Measurements from ENCODE around the gene HOXD8. TPM values are rescaled to one million over a fixed set of nuclear protein-coding genes. Genes with fewer than 3 reads are reported as not detected.

Gene HOXD8
- total RNA-seq, 1 donor from 2014 or later, result 18.9 TPM

DNA sequence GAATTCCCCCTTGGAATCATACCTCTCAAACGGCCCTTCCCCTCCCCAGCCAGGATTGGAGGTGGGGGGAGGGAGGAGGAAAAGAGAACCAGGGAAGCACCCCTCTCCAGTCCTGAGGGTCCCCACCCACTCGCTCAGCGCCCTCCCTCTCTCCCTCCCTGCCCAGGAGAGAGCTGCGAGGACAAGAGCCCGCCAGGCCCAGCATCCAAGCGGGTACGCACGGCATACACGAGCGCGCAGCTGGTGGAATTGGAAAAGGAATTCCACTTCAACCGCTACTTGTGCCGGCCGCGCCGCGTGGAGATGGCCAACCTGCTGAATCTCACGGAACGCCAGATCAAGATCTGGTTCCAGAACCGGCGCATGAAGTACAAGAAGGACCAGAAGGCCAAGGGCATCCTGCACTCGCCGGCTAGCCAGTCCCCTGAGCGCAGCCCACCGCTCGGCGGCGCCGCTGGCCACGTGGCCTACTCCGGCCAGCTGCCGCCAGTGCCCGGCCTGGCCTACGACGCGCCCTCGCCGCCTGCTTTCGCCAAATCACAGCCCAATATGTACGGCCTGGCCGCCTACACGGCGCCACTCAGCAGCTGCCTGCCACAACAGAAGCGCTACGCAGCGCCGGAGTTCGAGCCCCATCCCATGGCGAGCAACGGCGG lies 42.0 kb downstream of the HOXD8 start:
- no peak for DNase-seq (ENCODE audit: extremely low read depth, low read depth, low spot score)

GRCh38 chr2:176172007-176172894 lies 42.7 kb downstream of the HOXD8 start:
- no peak for DNase-seq (ENCODE audit: extremely low read depth, low read depth, low spot score)

DNA sequence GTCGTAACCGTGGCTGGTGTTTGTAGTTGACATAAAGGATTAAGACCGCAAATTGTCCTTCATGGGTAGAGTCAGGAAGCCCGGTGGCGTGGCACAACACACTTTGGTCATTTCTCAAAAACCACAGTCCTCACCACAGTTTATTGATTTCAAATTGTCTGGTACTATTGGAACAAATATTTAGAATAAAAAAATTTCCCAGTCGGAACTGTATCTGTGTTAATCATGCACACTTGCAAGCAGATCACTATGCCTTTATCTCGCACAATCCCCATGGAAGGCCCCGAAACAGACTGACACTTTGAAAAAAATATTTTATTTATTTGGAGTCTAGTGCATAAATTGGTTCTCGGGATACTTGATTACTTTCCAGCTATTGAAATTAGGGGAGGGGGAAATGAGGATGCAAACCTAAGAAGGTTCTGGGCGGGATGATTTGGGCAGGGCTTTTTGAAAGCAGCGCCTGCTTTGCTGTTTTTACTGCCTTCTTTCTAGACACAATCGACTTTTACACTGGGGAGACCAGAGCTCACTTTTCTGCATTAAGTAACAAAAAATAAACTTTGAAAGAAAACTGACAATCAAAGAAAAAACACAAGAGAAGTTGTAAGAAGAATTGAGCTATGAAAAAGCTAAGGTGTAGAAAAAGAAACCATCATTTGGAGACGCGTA lies 43.5 kb downstream of the HOXD8 start:
- no peak for DNase-seq (ENCODE audit: extremely low read depth, low read depth, low spot score)

- no peak for DNase-seq (ENCODE audit: extremely low read depth, low read depth, low spot score)
Observed at GRCh38 chr2:176173567-176174381, 44.3 kb downstream of the HOXD8 start.

- no peak for DNase-seq (ENCODE audit: extremely low read depth, low read depth, low spot score)
Observed at GRCh38 chr2:176174382-176174823, 44.9 kb downstream of the HOXD8 start.

DNA sequence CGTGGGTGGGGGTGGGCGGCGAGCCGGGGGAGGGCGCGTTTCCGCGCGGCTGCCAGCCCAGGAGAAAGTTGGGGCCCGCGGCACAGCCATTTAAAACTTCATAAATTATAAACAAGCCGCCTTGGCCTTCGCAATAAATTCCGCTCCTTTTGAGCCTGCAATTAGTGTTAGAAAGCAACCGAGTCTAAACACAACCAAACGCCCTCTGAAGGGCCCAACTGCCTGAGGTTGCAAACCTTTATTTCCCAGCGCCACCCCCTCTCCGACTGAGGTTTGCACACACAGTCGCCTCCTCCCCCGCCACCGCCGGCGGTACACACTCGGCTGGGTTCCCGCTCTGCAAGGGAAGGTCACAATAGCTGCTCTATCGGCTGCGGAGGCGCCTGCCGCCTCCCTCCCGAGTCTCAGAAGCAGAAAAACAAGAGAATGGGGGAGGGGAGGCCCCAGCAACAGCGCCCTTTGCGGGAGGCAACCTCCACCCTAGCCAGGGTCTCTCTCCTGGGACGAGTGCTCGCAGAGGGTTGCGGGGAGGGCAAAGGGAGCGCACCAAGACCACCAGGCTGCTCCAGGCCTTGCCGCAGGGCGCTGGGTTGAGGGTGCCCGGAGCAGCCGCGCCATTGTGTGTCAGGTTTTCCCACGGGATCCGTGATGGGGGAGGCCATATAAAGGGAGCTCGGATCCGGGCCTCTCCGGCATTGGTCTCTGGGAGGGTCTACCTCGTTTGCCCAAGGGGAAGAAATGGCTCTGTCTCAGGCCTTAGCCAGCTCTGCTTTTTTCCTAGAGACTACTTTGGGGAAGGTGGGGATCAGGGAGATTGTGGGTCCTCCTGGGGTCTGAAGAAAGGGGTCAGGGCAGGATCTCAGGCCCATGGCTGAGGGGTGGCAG lies 45.6 kb downstream of the HOXD8 start:
- no peak for DNase-seq (ENCODE audit: extremely low read depth, low read depth, low spot score)

- DNase-seq (ENCODE audit: extremely low read depth, low read depth, low spot score), result no peak
Observed at GRCh38 chr2:176175709-176176607, 46.5 kb downstream of the HOXD8 start.

DNA sequence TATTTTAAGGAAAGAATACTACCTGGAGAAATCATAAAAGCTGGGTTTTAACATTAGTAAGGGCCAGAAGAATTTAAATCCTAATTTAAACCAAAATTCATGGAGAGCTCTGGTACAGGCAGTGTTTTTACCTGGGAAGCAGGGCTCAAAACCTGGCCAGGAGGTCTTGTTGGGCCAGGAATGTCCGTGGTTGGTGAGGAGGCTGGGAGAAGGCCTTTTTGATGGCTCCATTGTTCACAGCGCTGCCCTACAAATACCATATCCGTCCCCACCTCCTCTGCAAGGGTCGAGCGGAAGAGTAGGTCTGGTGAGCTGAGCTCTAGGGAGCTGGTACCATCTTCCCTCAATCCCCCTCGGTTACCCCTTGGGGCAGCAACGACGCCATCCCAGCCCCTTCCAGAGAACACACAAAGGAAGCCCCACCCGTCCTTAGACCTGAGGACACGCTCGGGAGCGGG lies 48.1 kb downstream of the HOXD8 start:
- DNase-seq (ENCODE audit: extremely low read depth, low read depth, low spot score), result no peak

DNA sequence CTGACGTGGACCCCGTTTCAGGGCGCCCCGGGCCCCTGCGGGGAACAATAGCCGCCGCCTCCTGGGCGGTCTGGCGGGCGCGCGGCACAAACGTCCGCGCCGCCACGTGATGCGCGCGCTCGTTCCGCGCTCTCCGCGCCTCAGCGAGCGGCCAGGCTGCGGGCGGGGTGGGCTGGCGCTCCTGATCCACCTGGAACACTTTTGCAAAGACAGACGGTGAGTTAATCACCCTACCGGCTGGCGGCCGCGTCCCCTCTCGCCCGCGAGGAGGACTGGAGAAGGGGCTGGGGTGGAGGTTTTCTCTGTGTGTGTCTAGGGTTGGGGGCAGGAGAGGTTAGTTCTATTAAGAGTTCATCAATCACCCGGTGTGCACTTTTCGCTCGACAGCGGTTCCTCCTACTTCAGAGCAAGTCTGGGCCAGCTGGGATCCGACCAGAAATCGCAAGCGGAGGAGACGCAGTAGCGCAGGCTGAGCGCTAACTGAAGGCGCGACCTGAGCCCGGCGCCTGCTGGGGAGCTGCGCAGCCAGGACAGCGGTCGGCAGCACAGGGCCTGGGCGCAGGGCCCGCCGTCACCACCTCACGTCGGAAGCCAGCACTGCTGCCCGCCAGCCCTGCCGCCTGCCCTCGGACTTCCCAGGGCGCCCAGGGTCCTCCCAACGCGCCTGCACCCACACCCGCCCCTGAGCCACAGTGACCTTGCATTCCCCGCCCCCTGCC lies 48.7 kb downstream of the HOXD8 start:
- DNase-seq (ENCODE audit: extremely low read depth, low read depth, low spot score), result no peak

- no peak for DNase-seq (ENCODE audit: extremely low read depth, low read depth, low spot score)
Observed at GRCh38 chr2:176178757-176179295, 49.3 kb downstream of the HOXD8 start.

GRCh38 chr2:176181551-176181950 lies 52.0 kb downstream of the HOXD8 start:
- no peak for DNase-seq (ENCODE audit: extremely low read depth, low read depth, low spot score)

Other genes with a start within 250 kb of the HOXD8 start
- 6.8 and 8.4 TPM in 2 replicates for gene LNPK, start 127.4 kb upstream of the HOXD8 start, total RNA-seq
- gene EVX2, start 45.7 kb upstream of the HOXD8 start, total RNA-seq, result not detected in 2 replicates
- gene HOXD13, start 37.0 kb upstream of the HOXD8 start, total RNA-seq, result not detected in 2 replicates
- not detected in 2 replicates for gene HOXD12, start 29.9 kb upstream of the HOXD8 start, total RNA-seq
- gene HOXD11, start 22.4 kb upstream of the HOXD8 start, total RNA-seq, result 2.2 and 2.5 TPM in 2 replicates
- gene HOXD10, start 12.9 kb upstream of the HOXD8 start, total RNA-seq, result 1.3 and 2.0 TPM in 2 replicates
- gene HOXD9, start 7.0 kb upstream of the HOXD8 start, total RNA-seq, result 4.7 and 7.6 TPM in 2 replicates
- 5.5 and 12.4 TPM in 2 replicates for gene HOXD4, start 21.8 kb downstream of the HOXD8 start, total RNA-seq
- 5.3 and 7.2 TPM in 2 replicates for gene HOXD3, start 27.6 kb downstream of the HOXD8 start, total RNA-seq
- 19.0 and 38.6 TPM in 2 replicates for gene HOXD1, start 59.0 kb downstream of the HOXD8 start, total RNA-seq
- gene MTX2, start 139.7 kb downstream of the HOXD8 start, total RNA-seq, result 46.3 and 48.2 TPM in 2 replicates

All from glomerular endothelial cell (primary cell).